Lung (tissue), 12 donors: ENCODE results near the gene GLRX. TPM values are rescaled to one million over a fixed set of nuclear protein-coding genes. Genes with fewer than 3 reads are reported as not detected.
A peak's percentile ranks its signal among the peaks of the same experiment; 100 is the strongest.

Experiments used
- ATAC-seq: fragments of 200-7000 bp; cut with Tn5 transposase; one replicate; pipeline ENCODE4 v1.9.1; 2020; ENCODE audit warnings: moderate number of reproducible peaks; ENCODE audit not compliant: insufficient read depth, low FRiP score
- DNase-seq, 3 donors: peaks; one replicate each; pipeline ENCODE4 v3.0.0-alpha.2; 2013 to 2017
- H3K27ac ChIP-seq, 2 donors: one replicate each; pipeline ENCODE4 v1.5.1; 2013; ENCODE audit warnings: mild to moderate bottlenecking in 2 of 2, moderate library complexity in 2 of 2, control low read depth in 1 of 2, inconsistent platforms in 1 of 2, low read depth in 1 of 2, low read length in 1 of 2
- H3K27me3 ChIP-seq, 3 donors: one replicate each; pipeline ENCODE4 v1.5.1; 2013; ENCODE audit warnings: low read length in 2 of 3; ENCODE audit not compliant: control insufficient read depth in 3 of 3, insufficient read depth in 3 of 3
- H3K36me3 ChIP-seq, 4 donors: one replicate each; pipeline ENCODE4 v1.5.1; 2013; ENCODE audit warnings: low read length in 4 of 4, mild to moderate bottlenecking in 1 of 4, moderate library complexity in 1 of 4; ENCODE audit not compliant: control insufficient read depth in 4 of 4, insufficient read depth in 4 of 4
- H3K4me1 ChIP-seq, 5 donors: one replicate each; pipeline ENCODE4 v1.5.1; 2013; ENCODE audit warnings: low read length in 5 of 5, mild to moderate bottlenecking in 2 of 5, moderate library complexity in 1 of 5; ENCODE audit not compliant: control insufficient read depth in 5 of 5, insufficient read depth in 5 of 5
- H3K4me3 ChIP-seq: one replicate; pipeline ENCODE4 v1.5.1; 2013; ENCODE audit warnings: mild to moderate bottlenecking, control low read depth, moderate library complexity
- H3K9ac ChIP-seq, 2 donors: one replicate each; pipeline ENCODE4 v1.5.1; 2013; ENCODE audit warnings: low read length in 2 of 2, control low read depth in 1 of 2; ENCODE audit not compliant: insufficient read depth in 1 of 2
- H3K9me3 ChIP-seq, 4 donors: one replicate each; pipeline ENCODE4 v1.5.1; 2013; ENCODE audit warnings: low read length in 3 of 4, mild to moderate bottlenecking in 1 of 4, moderate library complexity in 1 of 4; ENCODE audit not compliant: control insufficient read depth in 4 of 4, insufficient read depth in 3 of 4
- WGBS, 2 donors: extraction: QIAGEN DNeasy Blood & Tissue Kit; methylation state at CpG; one replicate each; pipeline ENCODE4 v1.1.7; 2013; 5-methylcytosine and 5-hydroxymethylcytosine counted together
- polyA plus RNA-seq, 2 donors: library from polyadenylated mRNA; stranded (reverse); fragments of 200-250 nt; gene quantifications; one replicate each; pipeline ENCODE4 v1.2.1, GENCODE V29; 2013
- total RNA-seq, 2 donors: library from RNA; depleted of rRNA in 1 of 2; stranded (reverse); fragments of >200 nt in 1 of 2; gene quantifications; one replicate each; pipeline ENCODE4 v1.2.1, GENCODE V29; 2014 to 2021
- TF ChIP-seq, protein P1 (sequence below): IDR thresholded peaks from 2 replicates; pipeline ENCODE4 v1.5.1; 2012; ENCODE audit warnings: mild to moderate bottlenecking; ENCODE audit errors: control extremely low read depth, extremely low read depth
- donor health status: control.
- donor health status: control.
- donor health status: Bipolar disorder and iron deficiency.
- donor health status: healthy.
- donor health status: DM: yes; HTN: yes; CAD: no.

Gene GLRX
- total and polyA plus RNA-seq, 4 donors = 23.1 to 300 (median 91.2) TPM

DNA sequence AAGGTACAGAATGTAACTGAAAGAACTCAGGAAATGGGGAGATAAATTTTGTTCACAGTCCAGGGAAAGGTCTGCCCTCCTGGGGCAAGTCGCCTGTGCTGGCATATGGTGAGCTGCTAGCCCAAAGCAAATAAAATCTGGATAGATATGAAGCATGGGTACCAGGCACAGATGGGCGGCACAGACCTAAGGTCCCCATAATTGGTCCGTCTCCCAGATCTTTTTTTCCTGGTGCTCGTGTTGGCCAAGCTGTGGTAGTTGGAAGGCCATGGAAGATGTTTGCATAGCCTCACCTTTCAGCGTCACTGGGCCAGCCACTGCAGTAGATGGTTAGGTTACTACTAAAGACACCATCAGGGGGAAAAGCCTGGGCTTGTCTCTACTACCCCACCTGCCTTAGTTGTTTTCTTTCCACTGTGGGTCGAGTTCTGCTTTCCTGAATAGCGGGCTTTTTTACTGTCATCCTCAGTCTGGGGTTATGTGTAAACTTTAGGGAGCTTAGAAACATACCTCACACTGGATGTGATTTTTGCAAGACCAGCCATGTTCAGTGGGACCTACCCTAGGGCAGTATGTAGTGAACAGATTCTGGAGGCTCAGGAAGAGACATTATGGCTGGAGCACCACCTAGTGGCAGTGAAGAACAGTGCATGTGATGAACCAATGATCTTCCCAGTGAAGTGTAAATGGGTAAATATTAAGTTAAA, 24.2 kb upstream of the GLRX start:
- peak; percentile 70 to 82 (median 81) for DNase-seq
- Histone ChIP-seq H3K36me3 (no peaks in the 10 kb centered on the region), H3K9ac (no peak overlapping the region), H3K9me3 (no peaks in the 10 kb centered on the region), H3K4me3 (no peak overlapping the region), H3K27me3 (peaks cover 0 to 2% (median 0%) of the 10 kb centered on the region in 3 donors), H3K27ac (no peak overlapping the region), H3K4me1 (peaks cover 0 to 5% (median 0%) of the 10 kb centered on the region in 5 donors)
- 76 to 82% methylated on average over 7 of the region's 7 CpGs for WGBS, 2 donors
- ATAC-seq = peak; percentile 58
- TF ChIP-seq, protein P1, sequence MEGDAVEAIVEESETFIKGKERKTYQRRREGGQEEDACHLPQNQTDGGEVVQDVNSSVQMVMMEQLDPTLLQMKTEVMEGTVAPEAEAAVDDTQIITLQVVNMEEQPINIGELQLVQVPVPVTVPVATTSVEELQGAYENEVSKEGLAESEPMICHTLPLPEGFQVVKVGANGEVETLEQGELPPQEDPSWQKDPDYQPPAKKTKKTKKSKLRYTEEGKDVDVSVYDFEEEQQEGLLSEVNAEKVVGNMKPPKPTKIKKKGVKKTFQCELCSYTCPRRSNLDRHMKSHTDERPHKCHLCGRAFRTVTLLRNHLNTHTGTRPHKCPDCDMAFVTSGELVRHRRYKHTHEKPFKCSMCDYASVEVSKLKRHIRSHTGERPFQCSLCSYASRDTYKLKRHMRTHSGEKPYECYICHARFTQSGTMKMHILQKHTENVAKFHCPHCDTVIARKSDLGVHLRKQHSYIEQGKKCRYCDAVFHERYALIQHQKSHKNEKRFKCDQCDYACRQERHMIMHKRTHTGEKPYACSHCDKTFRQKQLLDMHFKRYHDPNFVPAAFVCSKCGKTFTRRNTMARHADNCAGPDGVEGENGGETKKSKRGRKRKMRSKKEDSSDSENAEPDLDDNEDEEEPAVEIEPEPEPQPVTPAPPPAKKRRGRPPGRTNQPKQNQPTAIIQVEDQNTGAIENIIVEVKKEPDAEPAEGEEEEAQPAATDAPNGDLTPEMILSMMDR = peak; percentile 95

DNA sequence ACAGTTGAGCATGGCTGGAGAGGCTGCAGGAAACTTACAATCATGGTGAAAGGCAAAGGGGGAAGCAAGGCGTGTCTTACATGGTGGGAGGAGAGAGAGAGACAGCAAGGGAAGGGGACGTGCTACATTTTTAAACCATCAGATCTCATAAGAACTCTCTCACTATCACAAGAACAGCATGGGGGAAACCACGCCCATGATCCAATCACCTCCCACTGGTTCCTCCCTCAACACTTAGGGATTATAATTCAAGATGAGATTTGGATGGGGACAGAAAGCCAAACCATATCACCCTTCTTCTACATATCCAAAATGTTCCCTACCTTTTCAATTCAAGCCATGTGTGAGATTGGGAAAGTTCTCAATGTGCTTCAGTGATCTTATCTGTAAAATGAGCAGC, 22.9 kb upstream of the GLRX start:
- 53 to 63% methylated on average over 3 of the region's 3 CpGs for WGBS, 2 donors
- H3K9me3 ChIP-seq = no peaks in the 10 kb centered on the region
- no peak overlapping the region for H3K4me3 ChIP-seq
- H3K9ac ChIP-seq = no peak overlapping the region
- no peak for ATAC-seq
- TF ChIP-seq, protein P1 = no peak
- H3K27me3 ChIP-seq = peaks cover 0 to 2% (median 0%) of the 10 kb centered on the region in 3 donors
- no peaks in the 10 kb centered on the region for H3K36me3 ChIP-seq
- peaks cover 0 to 5% (median 0%) of the 10 kb centered on the region in 5 donors for H3K4me1 ChIP-seq
- no peak for DNase-seq
- no peak overlapping the region for H3K27ac ChIP-seq

DNA sequence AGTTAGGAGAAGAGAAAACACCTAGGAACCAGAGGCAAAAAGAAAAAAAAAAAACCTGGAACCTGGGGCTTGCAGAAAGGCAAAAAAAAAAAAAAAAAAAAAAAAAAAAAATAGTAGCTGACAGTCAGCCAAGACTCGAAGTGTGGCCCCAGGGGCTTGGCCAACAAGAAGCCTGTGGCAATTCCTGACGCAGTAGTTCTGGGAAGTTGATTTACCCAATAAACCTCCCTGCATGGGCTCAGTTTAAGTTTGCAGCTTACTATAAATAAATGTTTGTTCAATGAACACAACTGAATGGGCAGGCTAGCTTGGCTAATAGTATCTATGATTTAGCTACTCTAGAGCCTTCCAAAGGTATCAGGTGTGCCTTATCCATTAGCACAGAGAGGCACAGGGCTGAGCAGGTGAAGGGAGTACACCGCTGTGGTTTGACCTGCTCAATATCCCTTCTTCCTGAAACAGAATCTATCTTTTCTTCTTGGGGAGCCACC, 21.3 kb upstream of the GLRX start:
- no peaks in the 10 kb centered on the region for H3K9me3 ChIP-seq
- ATAC-seq (no peak), DNase-seq (peak in 1 of 3 donors; percentile 40)
- no peak overlapping the region for H3K4me3 ChIP-seq
- H3K27me3 ChIP-seq = peaks cover 0 to 2% (median 0%) of the 10 kb centered on the region in 3 donors
- H3K9ac ChIP-seq = no peak overlapping the region
- TF ChIP-seq, protein P1 = no peak
- H3K36me3 ChIP-seq = no peaks in the 10 kb centered on the region
- peak overlapping the region in 1 of 2 donors; percentile 90 for H3K27ac ChIP-seq
- H3K4me1 ChIP-seq = peaks cover 0 to 5% (median 0%) of the 10 kb centered on the region in 5 donors
- 29 to 50% methylated on average over 3 of the region's 3 CpGs for WGBS, 2 donors
